Activated CD4-positive, alpha-beta T cell treated with anti-CD3 and anti-CD28 coated beads, Interleukin-2, amount 50 U/mL, for 24 hours (primary cell): Measurements from ENCODE around the gene ALOX15B.

Experiments
- DNase-seq, 2 donors: peaks; one replicate each; pipeline ENCODE4 v3.0.0-alpha.2; 2020; ENCODE audit warnings: low read depth in 1 of 2, low spot score in 1 of 2

Gene ALOX15B

GRCh38 chr17:8038954-8039610 lies at the start of gene ALOX15B:
Gene ALOX15B, plus strand, starts transcription at chr17:8039059. Its CDS starts 97 bp downstream, at chr17:8039156.
- DNase-seq = no peak

DNA sequence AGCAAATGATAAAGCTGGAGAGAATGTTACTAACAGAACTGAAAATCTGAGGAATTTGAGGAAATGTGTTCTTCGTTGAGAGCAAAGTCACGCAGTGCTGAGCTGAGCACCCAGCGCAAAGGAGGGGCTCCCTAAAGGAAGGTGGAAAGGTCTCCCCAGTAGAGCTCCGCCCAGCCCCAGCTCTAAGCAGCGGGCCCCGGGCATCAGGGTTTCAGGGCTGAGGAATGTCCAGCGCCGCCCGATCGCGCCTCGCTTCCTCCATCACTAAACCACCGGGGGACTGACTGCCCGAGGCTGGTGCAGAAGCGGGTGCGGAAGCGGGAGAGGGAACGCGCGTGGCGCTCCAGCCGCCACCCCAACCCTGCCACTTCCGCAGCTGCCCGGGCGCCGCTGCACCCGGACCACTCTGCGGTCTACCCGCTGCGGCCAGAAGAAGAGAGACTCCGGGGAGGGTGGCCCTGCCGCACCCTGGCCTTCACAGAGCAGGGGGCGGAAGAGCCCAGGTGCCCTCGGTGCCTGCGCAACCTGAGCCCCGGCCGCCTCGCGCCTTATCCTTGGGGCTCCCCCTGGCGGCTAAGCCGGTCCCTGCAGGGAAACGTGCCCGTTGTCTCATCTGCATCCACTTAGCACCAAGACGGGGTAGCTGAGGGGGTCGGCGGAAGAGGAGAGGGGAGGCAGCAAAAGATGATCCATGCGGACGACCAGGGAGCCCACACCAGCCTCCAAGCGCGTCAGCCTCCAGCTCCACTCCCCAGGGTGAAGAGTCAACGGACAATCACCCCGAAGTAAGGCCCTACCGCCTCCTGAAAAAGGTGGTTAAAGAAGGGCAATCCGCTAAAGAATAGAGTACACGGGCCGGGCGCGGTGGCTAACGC lies 48.8 kb upstream of the ALOX15B start:
- peak; percentile 91 to 99 for DNase-seq

DNA sequence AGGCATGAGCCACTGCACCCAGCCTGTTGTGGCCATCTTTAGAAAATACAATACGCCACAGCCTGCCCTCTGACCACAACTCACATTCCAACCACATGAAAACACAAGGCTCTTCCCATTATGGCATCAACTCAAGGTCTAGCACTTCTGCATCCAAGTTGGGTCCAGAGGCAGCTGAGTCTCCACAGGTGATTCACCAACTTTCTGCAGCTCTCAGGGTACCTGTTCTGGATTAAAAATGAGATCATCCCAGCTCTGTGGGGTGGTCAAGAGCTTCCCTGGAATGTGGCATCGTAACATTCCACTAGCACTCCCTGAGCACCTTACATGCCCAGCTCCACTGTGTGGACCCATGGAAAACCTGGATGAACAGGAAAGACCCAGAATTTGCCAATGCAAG lies 46.3 kb upstream of the ALOX15B start:
- DNase-seq = no peak

- DNase-seq = no peak
These were observed 45.9 kb upstream of the ALOX15B start for GRCh38 chr17:7992924-7993323.

GRCh38 chr17:7993972-7994589 lies 44.8 kb upstream of the ALOX15B start:
- no peak for DNase-seq

DNA sequence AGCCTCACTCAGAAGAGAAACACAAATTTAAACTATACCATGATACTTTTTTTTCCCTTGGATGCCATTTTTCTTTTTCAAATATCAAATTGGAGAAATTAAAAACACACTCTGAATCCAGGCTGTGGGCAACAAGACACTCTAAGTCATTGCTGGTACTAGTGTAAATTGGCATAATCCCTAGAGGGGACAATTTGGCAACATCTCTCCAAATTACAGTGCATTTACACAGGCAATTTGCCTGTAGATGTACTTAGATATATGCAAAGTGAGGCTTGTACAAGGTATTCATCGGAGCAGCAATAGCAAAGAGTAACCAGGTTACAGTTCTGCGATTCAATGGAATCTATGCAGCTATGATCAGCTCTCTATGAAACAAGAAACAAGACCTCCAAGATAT lies 43.1 kb upstream of the ALOX15B start:
- no peak for DNase-seq

- DNase-seq = no peak
These were observed 41.7 kb upstream of the ALOX15B start for GRCh38 chr17:7997186-7997585.

DNA sequence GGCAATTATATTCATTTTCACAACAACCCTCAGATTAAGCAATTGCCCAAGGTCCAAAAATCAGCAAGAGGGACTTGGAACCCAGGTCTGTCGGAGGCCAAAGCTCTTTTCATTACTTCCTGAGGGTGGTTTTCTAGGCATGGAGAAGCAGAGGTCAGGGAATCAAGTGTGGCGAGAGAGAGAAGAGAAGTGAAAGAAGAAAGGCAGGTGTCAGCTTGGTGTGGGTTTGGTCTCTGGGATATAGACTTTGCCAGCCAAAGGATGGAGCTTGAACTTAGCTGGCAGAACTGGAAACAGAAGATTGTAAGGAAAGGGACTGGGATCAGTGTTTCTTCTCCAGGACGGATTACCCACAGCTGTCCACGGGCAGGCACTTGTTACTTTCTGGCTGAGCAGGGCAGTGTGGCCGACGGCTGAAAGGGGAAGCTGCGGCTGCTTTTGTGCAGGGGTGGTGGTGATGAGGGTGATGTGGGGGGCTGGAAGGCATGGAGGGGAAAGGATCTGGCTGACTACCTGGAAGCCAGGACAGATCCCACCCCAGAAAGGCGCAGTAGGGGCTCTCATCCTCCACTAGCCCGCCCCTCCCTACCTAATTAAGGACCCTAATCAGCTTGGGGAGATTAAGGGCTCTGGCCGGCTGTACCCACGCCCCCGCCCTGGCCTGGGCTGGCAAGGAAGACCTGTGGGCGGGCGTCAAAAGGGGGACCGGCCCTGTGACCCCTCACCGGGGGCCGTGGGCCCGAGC lies 36.7 kb upstream of the ALOX15B start, which contains the start of gene GUCY2D:
GUCY2D (plus strand) TSS at position 640 of the 745 bp plus-strand sequence. CDS start 433 bp downstream, outside the sequence.
- no peak for DNase-seq

- DNase-seq = no peak
These were observed 35.9 kb upstream of the ALOX15B start for GRCh38 chr17:8002721-8003593.

DNA sequence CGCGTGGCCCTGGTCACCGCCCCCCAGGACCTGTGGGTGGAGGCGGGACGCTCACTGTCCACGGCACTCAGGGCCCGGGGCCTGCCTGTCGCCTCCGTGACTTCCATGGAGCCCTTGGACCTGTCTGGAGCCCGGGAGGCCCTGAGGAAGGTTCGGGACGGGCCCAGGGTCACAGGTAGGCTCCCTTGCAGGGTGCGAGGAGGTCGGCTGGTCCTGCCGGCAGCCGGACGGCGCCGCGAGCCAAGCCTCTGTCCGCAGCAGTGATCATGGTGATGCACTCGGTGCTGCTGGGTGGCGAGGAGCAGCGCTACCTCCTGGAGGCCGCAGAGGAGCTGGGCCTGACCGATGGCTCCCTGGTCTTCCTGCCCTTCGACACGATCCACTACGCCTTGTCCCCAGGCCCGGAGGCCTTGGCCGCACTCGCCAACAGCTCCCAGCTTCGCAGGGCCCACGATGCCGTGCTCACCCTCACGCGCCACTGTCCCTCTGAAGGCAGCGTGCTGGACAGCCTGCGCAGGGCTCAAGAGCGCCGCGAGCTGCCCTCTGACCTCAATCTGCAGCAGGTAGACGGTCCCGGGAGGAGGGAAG lies 35.2 kb upstream of the ALOX15B start:
- DNase-seq = no peak

GRCh38 chr17:8004899-8005298 lies 34.0 kb upstream of the ALOX15B start:
- no peak for DNase-seq

- no peak for DNase-seq
These were observed 33.5 kb upstream of the ALOX15B start for GRCh38 chr17:8005357-8005756.

- DNase-seq = no peak
These were observed 32.7 kb upstream of the ALOX15B start for GRCh38 chr17:8005967-8006730.

DNA sequence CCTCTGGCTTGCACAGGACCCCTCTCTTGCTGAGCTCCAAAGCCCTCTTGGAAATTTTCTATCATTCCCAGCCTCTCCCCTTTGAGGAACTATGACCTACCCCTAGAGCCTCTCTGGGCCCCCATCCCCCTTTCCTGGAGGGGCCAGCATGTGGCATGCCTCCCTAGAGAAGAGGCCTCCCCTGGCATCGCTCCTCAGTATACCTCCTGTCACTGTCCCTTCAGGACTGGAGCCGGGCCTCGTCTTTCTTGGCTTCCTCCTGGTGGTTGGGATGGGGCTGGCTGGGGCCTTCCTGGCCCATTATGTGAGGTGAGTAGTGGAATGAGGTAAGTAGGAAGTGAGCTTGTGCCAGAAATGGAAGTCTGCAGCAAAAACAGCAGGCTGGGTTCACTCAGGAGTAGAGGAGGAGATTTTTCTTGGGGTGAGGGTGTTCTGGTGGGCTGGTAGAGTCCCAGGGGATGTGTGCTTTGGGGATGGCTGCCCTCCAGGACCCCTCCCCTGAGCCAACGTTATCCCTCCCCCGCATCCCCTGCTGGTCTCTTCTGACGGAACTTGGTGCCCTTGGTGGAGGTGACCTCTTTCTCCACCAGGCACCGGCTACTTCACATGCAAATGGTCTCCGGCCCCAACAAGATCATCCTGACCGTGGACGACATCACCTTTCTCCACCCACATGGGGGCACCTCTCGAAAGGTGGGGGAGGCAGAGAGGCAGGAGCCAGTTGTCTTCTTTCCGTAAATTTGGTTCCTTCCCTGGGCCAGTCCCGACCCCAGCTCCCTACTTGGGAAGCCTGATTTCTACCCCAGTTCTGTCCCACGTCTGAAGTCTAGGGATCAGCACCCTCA lies 31.8 kb upstream of the ALOX15B start:
- no peak for DNase-seq

DNA sequence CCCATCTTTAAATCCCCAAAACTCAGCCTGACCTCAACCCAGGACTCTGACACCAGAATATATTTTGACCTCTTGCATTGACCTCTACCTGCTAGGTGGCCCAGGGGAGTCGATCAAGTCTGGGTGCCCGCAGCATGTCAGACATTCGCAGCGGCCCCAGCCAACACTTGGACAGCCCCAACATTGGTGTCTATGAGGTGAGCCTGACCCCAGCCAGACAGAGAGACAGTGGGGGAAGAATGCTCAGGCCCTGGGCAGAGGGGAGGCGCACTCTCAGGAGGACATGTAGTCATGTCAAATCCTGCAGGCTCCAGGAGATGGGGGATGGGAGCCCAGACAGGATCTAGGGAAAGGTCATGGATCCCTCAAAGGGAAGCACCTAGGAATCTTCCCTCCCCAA lies 31.0 kb upstream of the ALOX15B start:
- no peak for DNase-seq

DNA sequence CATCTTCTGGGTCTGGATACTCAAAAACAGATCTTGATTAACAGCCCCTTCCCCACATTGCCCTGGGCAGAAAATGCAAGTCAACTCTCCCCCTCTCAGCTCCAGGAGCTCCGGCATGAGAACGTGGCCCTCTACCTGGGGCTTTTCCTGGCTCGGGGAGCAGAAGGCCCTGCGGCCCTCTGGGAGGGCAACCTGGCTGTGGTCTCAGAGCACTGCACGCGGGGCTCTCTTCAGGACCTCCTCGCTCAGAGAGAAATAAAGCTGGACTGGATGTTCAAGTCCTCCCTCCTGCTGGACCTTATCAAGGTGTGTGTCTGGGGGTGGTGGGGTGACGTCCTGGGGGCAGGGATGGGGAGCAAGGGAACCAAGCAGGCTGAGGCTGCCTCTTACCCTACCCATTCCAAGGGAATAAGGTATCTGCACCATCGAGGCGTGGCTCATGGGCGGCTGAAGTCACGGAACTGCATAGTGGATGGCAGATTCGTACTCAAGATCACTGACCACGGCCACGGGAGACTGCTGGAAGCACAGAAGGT lies 26.7 kb upstream of the ALOX15B start:
- no peak for DNase-seq

DNA sequence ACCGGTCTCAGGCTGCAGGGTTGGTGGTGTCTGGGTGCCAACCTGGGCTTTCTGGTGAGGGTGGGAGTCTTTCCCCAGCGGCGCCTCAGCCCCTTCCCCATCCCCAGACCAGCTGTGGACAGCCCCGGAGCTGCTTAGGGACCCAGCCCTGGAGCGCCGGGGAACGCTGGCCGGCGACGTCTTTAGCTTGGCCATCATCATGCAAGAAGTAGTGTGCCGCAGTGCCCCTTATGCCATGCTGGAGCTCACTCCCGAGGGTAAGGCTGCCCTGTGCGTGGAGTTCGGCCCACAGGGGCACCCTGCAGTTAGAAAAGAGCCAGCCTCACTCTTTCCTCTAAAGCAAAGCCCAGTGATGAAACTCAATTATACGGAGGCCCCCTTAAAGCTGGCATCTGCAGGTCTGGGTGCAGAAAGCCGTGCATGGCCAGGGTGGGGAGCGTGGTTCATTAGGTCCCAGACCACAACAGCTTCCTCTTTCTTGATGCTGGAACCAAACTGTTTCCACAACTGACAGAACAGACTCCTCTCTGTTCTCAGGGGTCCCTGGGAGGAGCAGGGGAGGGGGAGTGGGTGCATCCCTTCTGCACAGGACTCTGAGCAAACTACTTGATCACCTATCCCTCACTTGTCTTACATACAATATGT lies 25.7 kb upstream of the ALOX15B start:
- no peak for DNase-seq
